Measurements from ENCODE around the gene CACNA1F. TPM values are rescaled to one million over a fixed set of nuclear protein-coding genes. Genes with fewer than 3 reads are reported as not detected.

Gene CACNA1F
- total and polyA plus RNA-seq, 9 of the 15 experiments (the other 6 are each of a cell fraction or from before 2014, with no cell fraction given): under 0.01 to 0.41 (median 0.03) TPM; not detected in 3

DNA sequence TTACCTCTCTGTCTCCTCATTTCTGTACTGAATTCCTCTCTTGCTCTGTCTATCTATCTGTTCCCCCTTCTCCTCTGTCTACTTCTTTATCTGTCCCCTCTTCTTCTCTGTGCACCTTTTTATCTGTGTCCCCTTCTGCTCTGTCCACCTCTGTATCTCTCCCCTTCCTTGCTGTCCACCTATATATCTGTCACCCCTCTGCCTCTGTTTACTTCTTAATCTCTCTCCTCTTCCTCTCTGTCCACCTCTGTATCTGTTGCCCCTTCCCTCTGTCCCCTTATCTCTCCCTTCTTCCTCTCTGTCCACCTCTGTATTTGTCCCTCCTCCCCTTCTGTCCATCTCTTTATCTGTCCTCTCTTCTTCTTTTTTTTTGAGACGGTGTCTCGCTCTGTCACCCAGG lies 11.1 kb upstream of the CACNA1F start (continued):
- TF ChIP-seq, protein P1, sequence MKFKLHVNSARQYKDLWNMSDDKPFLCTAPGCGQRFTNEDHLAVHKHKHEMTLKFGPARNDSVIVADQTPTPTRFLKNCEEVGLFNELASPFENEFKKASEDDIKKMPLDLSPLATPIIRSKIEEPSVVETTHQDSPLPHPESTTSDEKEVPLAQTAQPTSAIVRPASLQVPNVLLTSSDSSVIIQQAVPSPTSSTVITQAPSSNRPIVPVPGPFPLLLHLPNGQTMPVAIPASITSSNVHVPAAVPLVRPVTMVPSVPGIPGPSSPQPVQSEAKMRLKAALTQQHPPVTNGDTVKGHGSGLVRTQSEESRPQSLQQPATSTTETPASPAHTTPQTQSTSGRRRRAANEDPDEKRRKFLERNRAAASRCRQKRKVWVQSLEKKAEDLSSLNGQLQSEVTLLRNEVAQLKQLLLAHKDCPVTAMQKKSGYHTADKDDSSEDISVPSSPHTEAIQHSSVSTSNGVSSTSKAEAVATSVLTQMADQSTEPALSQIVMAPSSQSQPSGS (CRISPR knock-in tag; IDR thresholded peaks at IDR 0.05): no peak
- TF ChIP-seq, protein P2, sequence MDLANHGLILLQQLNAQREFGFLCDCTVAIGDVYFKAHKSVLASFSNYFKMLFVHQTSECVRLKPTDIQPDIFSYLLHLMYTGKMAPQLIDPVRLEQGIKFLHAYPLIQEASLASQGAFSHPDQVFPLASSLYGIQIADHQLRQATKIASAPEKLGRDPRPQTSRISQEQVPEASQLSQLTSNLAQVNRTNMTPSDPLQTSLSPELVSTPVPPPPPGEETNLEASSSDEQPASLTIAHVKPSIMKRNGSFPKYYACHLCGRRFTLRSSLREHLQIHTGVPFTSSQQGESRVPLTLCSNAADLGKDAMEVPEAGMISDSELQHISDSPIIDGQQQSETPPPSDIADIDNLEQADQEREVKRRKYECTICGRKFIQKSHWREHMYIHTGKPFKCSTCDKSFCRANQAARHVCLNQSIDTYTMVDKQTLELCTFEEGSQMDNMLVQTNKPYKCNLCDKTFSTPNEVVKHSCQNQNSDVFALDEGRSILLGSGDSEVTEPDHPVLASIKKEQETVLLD (IDR thresholded peaks at IDR 0.05): peak; percentile 94
- TF ChIP-seq, protein P3, sequence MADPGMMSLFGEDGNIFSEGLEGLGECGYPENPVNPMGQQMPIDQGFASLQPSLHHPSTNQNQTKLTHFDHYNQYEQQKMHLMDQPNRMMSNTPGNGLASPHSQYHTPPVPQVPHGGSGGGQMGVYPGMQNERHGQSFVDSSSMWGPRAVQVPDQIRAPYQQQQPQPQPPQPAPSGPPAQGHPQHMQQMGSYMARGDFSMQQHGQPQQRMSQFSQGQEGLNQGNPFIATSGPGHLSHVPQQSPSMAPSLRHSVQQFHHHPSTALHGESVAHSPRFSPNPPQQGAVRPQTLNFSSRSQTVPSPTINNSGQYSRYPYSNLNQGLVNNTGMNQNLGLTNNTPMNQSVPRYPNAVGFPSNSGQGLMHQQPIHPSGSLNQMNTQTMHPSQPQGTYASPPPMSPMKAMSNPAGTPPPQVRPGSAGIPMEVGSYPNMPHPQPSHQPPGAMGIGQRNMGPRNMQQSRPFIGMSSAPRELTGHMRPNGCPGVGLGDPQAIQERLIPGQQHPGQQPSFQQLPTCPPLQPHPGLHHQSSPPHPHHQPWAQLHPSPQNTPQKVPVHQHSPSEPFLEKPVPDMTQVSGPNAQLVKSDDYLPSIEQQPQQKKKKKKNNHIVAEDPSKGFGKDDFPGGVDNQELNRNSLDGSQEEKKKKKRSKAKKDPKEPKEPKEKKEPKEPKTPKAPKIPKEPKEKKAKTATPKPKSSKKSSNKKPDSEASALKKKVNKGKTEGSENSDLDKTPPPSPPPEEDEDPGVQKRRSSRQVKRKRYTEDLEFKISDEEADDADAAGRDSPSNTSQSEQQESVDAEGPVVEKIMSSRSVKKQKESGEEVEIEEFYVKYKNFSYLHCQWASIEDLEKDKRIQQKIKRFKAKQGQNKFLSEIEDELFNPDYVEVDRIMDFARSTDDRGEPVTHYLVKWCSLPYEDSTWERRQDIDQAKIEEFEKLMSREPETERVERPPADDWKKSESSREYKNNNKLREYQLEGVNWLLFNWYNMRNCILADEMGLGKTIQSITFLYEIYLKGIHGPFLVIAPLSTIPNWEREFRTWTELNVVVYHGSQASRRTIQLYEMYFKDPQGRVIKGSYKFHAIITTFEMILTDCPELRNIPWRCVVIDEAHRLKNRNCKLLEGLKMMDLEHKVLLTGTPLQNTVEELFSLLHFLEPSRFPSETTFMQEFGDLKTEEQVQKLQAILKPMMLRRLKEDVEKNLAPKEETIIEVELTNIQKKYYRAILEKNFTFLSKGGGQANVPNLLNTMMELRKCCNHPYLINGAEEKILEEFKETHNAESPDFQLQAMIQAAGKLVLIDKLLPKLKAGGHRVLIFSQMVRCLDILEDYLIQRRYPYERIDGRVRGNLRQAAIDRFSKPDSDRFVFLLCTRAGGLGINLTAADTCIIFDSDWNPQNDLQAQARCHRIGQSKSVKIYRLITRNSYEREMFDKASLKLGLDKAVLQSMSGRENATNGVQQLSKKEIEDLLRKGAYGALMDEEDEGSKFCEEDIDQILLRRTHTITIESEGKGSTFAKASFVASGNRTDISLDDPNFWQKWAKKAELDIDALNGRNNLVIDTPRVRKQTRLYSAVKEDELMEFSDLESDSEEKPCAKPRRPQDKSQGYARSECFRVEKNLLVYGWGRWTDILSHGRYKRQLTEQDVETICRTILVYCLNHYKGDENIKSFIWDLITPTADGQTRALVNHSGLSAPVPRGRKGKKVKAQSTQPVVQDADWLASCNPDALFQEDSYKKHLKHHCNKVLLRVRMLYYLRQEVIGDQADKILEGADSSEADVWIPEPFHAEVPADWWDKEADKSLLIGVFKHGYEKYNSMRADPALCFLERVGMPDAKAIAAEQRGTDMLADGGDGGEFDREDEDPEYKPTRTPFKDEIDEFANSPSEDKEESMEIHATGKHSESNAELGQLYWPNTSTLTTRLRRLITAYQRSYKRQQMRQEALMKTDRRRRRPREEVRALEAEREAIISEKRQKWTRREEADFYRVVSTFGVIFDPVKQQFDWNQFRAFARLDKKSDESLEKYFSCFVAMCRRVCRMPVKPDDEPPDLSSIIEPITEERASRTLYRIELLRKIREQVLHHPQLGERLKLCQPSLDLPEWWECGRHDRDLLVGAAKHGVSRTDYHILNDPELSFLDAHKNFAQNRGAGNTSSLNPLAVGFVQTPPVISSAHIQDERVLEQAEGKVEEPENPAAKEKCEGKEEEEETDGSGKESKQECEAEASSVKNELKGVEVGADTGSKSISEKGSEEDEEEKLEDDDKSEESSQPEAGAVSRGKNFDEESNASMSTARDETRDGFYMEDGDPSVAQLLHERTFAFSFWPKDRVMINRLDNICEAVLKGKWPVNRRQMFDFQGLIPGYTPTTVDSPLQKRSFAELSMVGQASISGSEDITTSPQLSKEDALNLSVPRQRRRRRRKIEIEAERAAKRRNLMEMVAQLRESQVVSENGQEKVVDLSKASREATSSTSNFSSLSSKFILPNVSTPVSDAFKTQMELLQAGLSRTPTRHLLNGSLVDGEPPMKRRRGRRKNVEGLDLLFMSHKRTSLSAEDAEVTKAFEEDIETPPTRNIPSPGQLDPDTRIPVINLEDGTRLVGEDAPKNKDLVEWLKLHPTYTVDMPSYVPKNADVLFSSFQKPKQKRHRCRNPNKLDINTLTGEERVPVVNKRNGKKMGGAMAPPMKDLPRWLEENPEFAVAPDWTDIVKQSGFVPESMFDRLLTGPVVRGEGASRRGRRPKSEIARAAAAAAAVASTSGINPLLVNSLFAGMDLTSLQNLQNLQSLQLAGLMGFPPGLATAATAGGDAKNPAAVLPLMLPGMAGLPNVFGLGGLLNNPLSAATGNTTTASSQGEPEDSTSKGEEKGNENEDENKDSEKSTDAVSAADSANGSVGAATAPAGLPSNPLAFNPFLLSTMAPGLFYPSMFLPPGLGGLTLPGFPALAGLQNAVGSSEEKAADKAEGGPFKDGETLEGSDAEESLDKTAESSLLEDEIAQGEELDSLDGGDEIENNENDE (IDR thresholded peaks at IDR 0.05; ENCODE audit: low read depth, low read length): no peak
- TF ChIP-seq EZH2 (IDR thresholded peaks at IDR 0.05; ENCODE audit: borderline replicate concordance, low read depth, low read length): no peak
- TF ChIP-seq ZNF165 (CRISPR knock-in tag; IDR thresholded peaks at IDR 0.05; ENCODE audit: borderline replicate concordance): no peak
- no peak for TF ChIP-seq SMAD2 (IDR thresholded peaks at IDR 0.05; ENCODE audit: low read depth, low read length)
- TF ChIP-seq TEAD1 (CRISPR knock-in tag; IDR thresholded peaks at IDR 0.05): no peak
- TF ChIP-seq, protein P4, sequence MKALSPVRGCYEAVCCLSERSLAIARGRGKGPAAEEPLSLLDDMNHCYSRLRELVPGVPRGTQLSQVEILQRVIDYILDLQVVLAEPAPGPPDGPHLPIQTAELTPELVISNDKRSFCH (CRISPR knock-in tag; IDR thresholded peaks at IDR 0.05): no peak
- TF ChIP-seq, protein P4 (tag; IDR thresholded peaks at IDR 0.05): no peak
- no peak for TF ChIP-seq POLR2A (conservative IDR thresholded peaks at IDR 0.05)
- peak; percentile 93 for TF ChIP-seq SOX6 (IDR thresholded peaks at IDR 0.05)
- TF ChIP-seq, protein P5, sequence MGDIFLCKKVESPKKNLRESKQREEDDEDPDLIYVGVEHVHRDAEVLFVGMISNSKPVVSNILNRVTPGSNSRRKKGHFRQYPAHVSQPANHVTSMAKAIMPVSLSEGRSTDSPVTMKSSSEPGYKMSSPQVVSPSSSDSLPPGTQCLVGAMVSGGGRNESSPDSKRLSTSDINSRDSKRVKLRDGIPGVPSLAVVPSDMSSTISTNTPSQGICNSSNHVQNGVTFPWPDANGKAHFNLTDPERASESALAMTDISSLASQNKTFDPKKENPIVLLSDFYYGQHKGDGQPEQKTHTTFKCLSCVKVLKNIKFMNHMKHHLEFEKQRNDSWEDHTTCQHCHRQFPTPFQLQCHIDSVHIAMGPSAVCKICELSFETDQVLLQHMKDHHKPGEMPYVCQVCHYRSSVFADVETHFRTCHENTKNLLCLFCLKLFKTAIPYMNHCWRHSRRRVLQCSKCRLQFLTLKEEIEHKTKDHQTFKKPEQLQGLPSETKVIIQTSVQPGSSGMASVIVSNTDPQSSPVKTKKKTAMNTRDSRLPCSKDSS (IDR thresholded peaks at IDR 0.05; ENCODE audit: low read depth, partially characterized antibody): no peak
